Parathyroid adenoma (tissue), 2 donors: ENCODE results near the gene HEATR1.

ENCODE experiments used
- H2AFZ ChIP-seq: fragments of 300-600 bp; sonication (generic); one replicate; pipeline ENCODE4 v1.7.0; 2017; ENCODE audit warnings: antibody characterized with exemption, mild to moderate bottlenecking
- H3K27ac ChIP-seq: fragments of 300-600 bp; sonication (generic); one replicate; pipeline ENCODE4 v1.7.0; 2017
- H3K27me3 ChIP-seq: fragments of 300-600 bp; sonication (generic); one replicate; pipeline ENCODE4 v1.7.0; 2017; ENCODE audit warnings: low read length; ENCODE audit not compliant: control insufficient read depth, insufficient read depth
- H3K36me3 ChIP-seq: fragments of 300-600 bp; sonication (generic); one replicate; pipeline ENCODE4 v1.7.0; 2017; ENCODE audit warnings: low read length; ENCODE audit not compliant: control insufficient read depth, insufficient read depth
- H3K4me1 ChIP-seq: fragments of 300-600 bp; sonication (generic); one replicate; pipeline ENCODE4 v1.7.0; 2017; ENCODE audit warnings: control low read depth
- H3K4me2 ChIP-seq: fragments of 300-600 bp; sonication (generic); one replicate; pipeline ENCODE4 v1.7.0; 2017; ENCODE audit warnings: low read length
- H3K4me3 ChIP-seq: fragments of 300-600 bp; sonication (generic); one replicate; pipeline ENCODE4 v1.7.0; 2017; ENCODE audit warnings: low read depth, low read length
- H3K79me2 ChIP-seq: fragments of 300-600 bp; sonication (generic); one replicate; pipeline ENCODE4 v1.7.0; 2017; ENCODE audit warnings: control low read depth
- H3K9ac ChIP-seq: fragments of 300-600 bp; sonication (generic); one replicate; pipeline ENCODE4 v1.7.0; 2017; ENCODE audit warnings: mild to moderate bottlenecking
- H3K9me3 ChIP-seq: fragments of 300-600 bp; sonication (generic); one replicate; pipeline ENCODE4 v1.7.0; 2017; ENCODE audit warnings: low read length; ENCODE audit not compliant: control insufficient read depth
- TF ChIP-seq, protein P1 (sequence below): fragments of 300-600 bp; sonication (generic); IDR thresholded peaks from one replicate; pipeline ENCODE4 v1.7.0; 2017; ENCODE audit warnings: antibody characterized with exemption, mild to moderate bottlenecking
- donor health status: primary hyperparathyroidism.

Gene HEATR1

DNA sequence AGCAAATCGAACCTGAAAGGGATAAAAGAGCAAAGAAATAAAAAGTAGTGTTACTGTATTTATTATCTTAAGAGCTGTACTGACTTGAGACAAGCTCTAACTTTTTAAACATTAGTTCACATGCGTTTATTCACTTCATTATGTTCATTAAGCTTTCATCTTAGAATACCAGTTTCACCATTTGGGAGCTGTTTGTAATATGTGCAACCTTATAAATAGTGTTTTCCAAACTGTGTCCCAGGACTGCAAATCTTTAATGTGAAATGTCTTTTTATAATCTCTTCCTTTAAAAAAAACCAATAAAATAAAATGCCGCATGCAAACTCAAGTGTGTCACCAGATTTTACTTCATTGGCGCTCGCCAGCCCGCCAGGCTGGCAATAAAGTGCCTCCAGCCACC lies 52.2 kb downstream of the HEATR1 start:
- Histone ChIP-seq H3K9me3 (no peaks in the 10 kb centered on the region), H2AFZ (no peak overlapping the region), H3K27me3 (no peaks in the 10 kb centered on the region), H3K4me3 (no peak overlapping the region), H3K4me1 (no peaks in the 10 kb centered on the region), H3K9ac (no peak overlapping the region), H3K79me2 (no peaks in the 10 kb centered on the region), H3K27ac (no peak overlapping the region), H3K4me2 (no peak overlapping the region), H3K36me3 (no peaks in the 10 kb centered on the region)
- TF ChIP-seq, protein P1, sequence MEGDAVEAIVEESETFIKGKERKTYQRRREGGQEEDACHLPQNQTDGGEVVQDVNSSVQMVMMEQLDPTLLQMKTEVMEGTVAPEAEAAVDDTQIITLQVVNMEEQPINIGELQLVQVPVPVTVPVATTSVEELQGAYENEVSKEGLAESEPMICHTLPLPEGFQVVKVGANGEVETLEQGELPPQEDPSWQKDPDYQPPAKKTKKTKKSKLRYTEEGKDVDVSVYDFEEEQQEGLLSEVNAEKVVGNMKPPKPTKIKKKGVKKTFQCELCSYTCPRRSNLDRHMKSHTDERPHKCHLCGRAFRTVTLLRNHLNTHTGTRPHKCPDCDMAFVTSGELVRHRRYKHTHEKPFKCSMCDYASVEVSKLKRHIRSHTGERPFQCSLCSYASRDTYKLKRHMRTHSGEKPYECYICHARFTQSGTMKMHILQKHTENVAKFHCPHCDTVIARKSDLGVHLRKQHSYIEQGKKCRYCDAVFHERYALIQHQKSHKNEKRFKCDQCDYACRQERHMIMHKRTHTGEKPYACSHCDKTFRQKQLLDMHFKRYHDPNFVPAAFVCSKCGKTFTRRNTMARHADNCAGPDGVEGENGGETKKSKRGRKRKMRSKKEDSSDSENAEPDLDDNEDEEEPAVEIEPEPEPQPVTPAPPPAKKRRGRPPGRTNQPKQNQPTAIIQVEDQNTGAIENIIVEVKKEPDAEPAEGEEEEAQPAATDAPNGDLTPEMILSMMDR = no peak

- H3K9ac ChIP-seq = no peak overlapping the region
- no peaks in the 10 kb centered on the region for H3K4me1 ChIP-seq
- no peak overlapping the region for H2AFZ ChIP-seq
- no peaks in the 10 kb centered on the region for H3K27me3 ChIP-seq
- H3K27ac ChIP-seq = no peak overlapping the region
- H3K4me2 ChIP-seq = no peak overlapping the region
- H3K36me3 ChIP-seq = no peaks in the 10 kb centered on the region
- H3K9me3 ChIP-seq = no peaks in the 10 kb centered on the region
- TF ChIP-seq, protein P1 = no peak
- H3K79me2 ChIP-seq = no peaks in the 10 kb centered on the region
- H3K4me3 ChIP-seq = no peak overlapping the region
Observed at GRCh38 chr1:236550961-236551851, 53.1 kb downstream of the HEATR1 start.

- TF ChIP-seq, protein P1 = no peak
- no peaks in the 10 kb centered on the region for H3K36me3 ChIP-seq
- H3K27ac ChIP-seq = no peak overlapping the region
- H3K4me2 ChIP-seq = no peak overlapping the region
- H3K79me2 ChIP-seq = no peaks in the 10 kb centered on the region
- no peaks in the 10 kb centered on the region for H3K27me3 ChIP-seq
- H3K9ac ChIP-seq = no peak overlapping the region
- no peak overlapping the region for H2AFZ ChIP-seq
- H3K4me3 ChIP-seq = no peak overlapping the region
- no peaks in the 10 kb centered on the region for H3K9me3 ChIP-seq
- H3K4me1 ChIP-seq = no peaks in the 10 kb centered on the region
Observed at GRCh38 chr1:236548452-236548851, 55.9 kb downstream of the HEATR1 start.

- no peaks in the 10 kb centered on the region for H3K79me2 ChIP-seq
- no peaks in the 10 kb centered on the region for H3K36me3 ChIP-seq
- H3K9ac ChIP-seq = no peak overlapping the region
- H3K4me1 ChIP-seq = no peaks in the 10 kb centered on the region
- no peak overlapping the region for H3K27ac ChIP-seq
- TF ChIP-seq, protein P1 = no peak
- H3K4me2 ChIP-seq = no peak overlapping the region
- H3K4me3 ChIP-seq = no peak overlapping the region
- no peaks in the 10 kb centered on the region for H3K27me3 ChIP-seq
- no peak overlapping the region for H2AFZ ChIP-seq
- no peaks in the 10 kb centered on the region for H3K9me3 ChIP-seq
Observed at GRCh38 chr1:236545621-236546169, 58.6 kb downstream of the HEATR1 start.
